ENCODE measurements around the gene MRPL21.

MRPL21 gene

GRCh38 chr11:68948935-68949334, 45.3 kb upstream of the MRPL21 start:
- Histone ChIP-seq H3K9me2 (replicated peaks; ENCODE audit: insufficient read depth, low read length) (no peaks in the 10 kb centered on the region), H3K79me2 (ENCODE audit: low read length) (no peaks in the 10 kb centered on the region), H3K4me2 (ENCODE audit: low read depth, low read length) (no peak overlapping the region), H3K4me3 (ENCODE audit: low read length) (no peak overlapping the region), H3K9ac (ENCODE audit: low read length) (no peak overlapping the region), H3K9me3 (replicated peaks; ENCODE audit: insufficient read depth, low read length) (no peaks in the 10 kb centered on the region), H3K27me3 (replicated peaks; ENCODE audit: insufficient read depth, low read length) (no peaks in the 10 kb centered on the region), H3K27ac (ENCODE audit: low read length) (no peak overlapping the region), H3K4me1 (ENCODE audit: low read length) (no peaks in the 10 kb centered on the region), H2AFZ (ENCODE audit: low read length) (no peak overlapping the region), H3K36me3 (replicated peaks; ENCODE audit: insufficient read depth, low read length) (no peaks in the 10 kb centered on the region), H4K20me1 (ENCODE audit: insufficient read depth, low read length) (no peaks in the 10 kb centered on the region), H3F3A (ENCODE audit: insufficient read depth, low read length) (no peaks in the 10 kb centered on the region)
- DNase-seq: no peak
- TF ChIP-seq CTCF (IDR thresholded peaks at IDR 0.05; ENCODE audit: low read length) (no peak), EZH2phosphoT487 (IDR thresholded peaks at IDR 0.05; ENCODE audit: low read length) (no peak), EZH2 (optimal IDR thresholded peaks at IDR 0.05; ENCODE audit: low read depth, low read length) (no peak)

- Histone ChIP-seq H3F3A (ENCODE audit: insufficient read depth, low read length) (no peaks in the 10 kb centered on the region), H3K27ac (ENCODE audit: low read length) (no peak overlapping the region), H3K4me3 (ENCODE audit: low read length) (no peak overlapping the region), H3K36me3 (replicated peaks; ENCODE audit: insufficient read depth, low read length) (no peaks in the 10 kb centered on the region), H3K9me2 (replicated peaks; ENCODE audit: insufficient read depth, low read length) (no peaks in the 10 kb centered on the region), H3K79me2 (ENCODE audit: low read length) (no peaks in the 10 kb centered on the region), H4K20me1 (ENCODE audit: insufficient read depth, low read length) (no peaks in the 10 kb centered on the region), H3K4me1 (ENCODE audit: low read length) (no peaks in the 10 kb centered on the region), H3K9ac (ENCODE audit: low read length) (no peak overlapping the region), H2AFZ (ENCODE audit: low read length) (no peak overlapping the region), H3K9me3 (replicated peaks; ENCODE audit: insufficient read depth, low read length) (no peaks in the 10 kb centered on the region), H3K4me2 (ENCODE audit: low read depth, low read length) (no peak overlapping the region), H3K27me3 (replicated peaks; ENCODE audit: insufficient read depth, low read length) (no peaks in the 10 kb centered on the region)
- no peak for DNase-seq
- no peak for TF ChIP-seq EZH2phosphoT487 (IDR thresholded peaks at IDR 0.05; ENCODE audit: low read length)
- no peak for TF ChIP-seq CTCF (IDR thresholded peaks at IDR 0.05; ENCODE audit: low read length)
- no peak for TF ChIP-seq EZH2 (optimal IDR thresholded peaks at IDR 0.05; ENCODE audit: low read depth, low read length)
Observed at GRCh38 chr11:68948496-68948895, 44.9 kb upstream of the MRPL21 start.

GRCh38 chr11:68947151-68947550, 43.5 kb upstream of the MRPL21 start:
- no peak overlapping the region for H3K4me2 ChIP-seq (ENCODE audit: low read depth, low read length)
- H3K9ac ChIP-seq (ENCODE audit: low read length): no peak overlapping the region
- DNase-seq: no peak
- H3K9me3 ChIP-seq (replicated peaks; ENCODE audit: insufficient read depth, low read length): no peaks in the 10 kb centered on the region
- no peaks in the 10 kb centered on the region for H3K36me3 ChIP-seq (replicated peaks; ENCODE audit: insufficient read depth, low read length)
- H3K27me3 ChIP-seq (replicated peaks; ENCODE audit: insufficient read depth, low read length): no peaks in the 10 kb centered on the region
- H3K4me1 ChIP-seq (ENCODE audit: low read length): no peaks in the 10 kb centered on the region
- H3K4me3 ChIP-seq (ENCODE audit: low read length): no peak overlapping the region
- H3K27ac ChIP-seq (ENCODE audit: low read length): no peak overlapping the region
- H2AFZ ChIP-seq (ENCODE audit: low read length): no peak overlapping the region
- no peaks in the 10 kb centered on the region for H4K20me1 ChIP-seq (ENCODE audit: insufficient read depth, low read length)
- no peaks in the 10 kb centered on the region for H3F3A ChIP-seq (ENCODE audit: insufficient read depth, low read length)
- no peak for TF ChIP-seq EZH2 (optimal IDR thresholded peaks at IDR 0.05; ENCODE audit: low read depth, low read length)
- no peak for TF ChIP-seq EZH2phosphoT487 (IDR thresholded peaks at IDR 0.05; ENCODE audit: low read length)
- no peak for TF ChIP-seq CTCF (IDR thresholded peaks at IDR 0.05; ENCODE audit: low read length)
- no peaks in the 10 kb centered on the region for H3K9me2 ChIP-seq (replicated peaks; ENCODE audit: insufficient read depth, low read length)
- no peaks in the 10 kb centered on the region for H3K79me2 ChIP-seq (ENCODE audit: low read length)

Measured in MM.1S (cell line).